Nephron progenitor cell (in vitro differentiated cells): ENCODE data around the gene CRISPLD2.
A peak's percentile ranks its signal among the peaks of the same experiment; 100 is the strongest.

Experiments
- DNase-seq: peaks from one replicate; pipeline ENCODE4 v3.0.0; 2021
- H3K27ac Mint-ChIP-seq: 2 replicates; pipeline ENCODE4 v1.8.0; 2021; ENCODE audit warnings: mild to moderate bottlenecking, moderate library complexity, mixed read lengths
- H3K27me3 Mint-ChIP-seq: 2 replicates; pipeline ENCODE4 v1.8.0; 2021; ENCODE audit warnings: mild to moderate bottlenecking, low read depth, mixed read lengths; ENCODE audit not compliant: poor library complexity
- H3K36me3 Mint-ChIP-seq: 2 replicates; pipeline ENCODE4 v1.8.0; 2021; ENCODE audit warnings: low read depth, mixed read lengths
- H3K4me1 Mint-ChIP-seq: 2 replicates; pipeline ENCODE4 v1.8.0; 2021; ENCODE audit warnings: mixed read lengths
- H3K4me3 Mint-ChIP-seq: 2 replicates; pipeline ENCODE4 v1.8.0; 2021; ENCODE audit warnings: mild to moderate bottlenecking, moderate library complexity, mixed read lengths
- H3K9me3 Mint-ChIP-seq: 2 replicates; pipeline ENCODE4 v1.8.0; 2021; ENCODE audit warnings: mild to moderate bottlenecking, moderate library complexity, mixed read lengths
- TF ChIP-seq, protein P1 (sequence below): fragments of 200-600 bp; sonication (generic); IDR thresholded peaks from 2 replicates; pipeline ENCODE4 v1.5.0; 2021; ENCODE audit warnings: antibody characterized with exemption

Gene CRISPLD2, protein sequence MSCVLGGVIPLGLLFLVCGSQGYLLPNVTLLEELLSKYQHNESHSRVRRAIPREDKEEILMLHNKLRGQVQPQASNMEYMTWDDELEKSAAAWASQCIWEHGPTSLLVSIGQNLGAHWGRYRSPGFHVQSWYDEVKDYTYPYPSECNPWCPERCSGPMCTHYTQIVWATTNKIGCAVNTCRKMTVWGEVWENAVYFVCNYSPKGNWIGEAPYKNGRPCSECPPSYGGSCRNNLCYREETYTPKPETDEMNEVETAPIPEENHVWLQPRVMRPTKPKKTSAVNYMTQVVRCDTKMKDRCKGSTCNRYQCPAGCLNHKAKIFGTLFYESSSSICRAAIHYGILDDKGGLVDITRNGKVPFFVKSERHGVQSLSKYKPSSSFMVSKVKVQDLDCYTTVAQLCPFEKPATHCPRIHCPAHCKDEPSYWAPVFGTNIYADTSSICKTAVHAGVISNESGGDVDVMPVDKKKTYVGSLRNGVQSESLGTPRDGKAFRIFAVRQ

DNA sequence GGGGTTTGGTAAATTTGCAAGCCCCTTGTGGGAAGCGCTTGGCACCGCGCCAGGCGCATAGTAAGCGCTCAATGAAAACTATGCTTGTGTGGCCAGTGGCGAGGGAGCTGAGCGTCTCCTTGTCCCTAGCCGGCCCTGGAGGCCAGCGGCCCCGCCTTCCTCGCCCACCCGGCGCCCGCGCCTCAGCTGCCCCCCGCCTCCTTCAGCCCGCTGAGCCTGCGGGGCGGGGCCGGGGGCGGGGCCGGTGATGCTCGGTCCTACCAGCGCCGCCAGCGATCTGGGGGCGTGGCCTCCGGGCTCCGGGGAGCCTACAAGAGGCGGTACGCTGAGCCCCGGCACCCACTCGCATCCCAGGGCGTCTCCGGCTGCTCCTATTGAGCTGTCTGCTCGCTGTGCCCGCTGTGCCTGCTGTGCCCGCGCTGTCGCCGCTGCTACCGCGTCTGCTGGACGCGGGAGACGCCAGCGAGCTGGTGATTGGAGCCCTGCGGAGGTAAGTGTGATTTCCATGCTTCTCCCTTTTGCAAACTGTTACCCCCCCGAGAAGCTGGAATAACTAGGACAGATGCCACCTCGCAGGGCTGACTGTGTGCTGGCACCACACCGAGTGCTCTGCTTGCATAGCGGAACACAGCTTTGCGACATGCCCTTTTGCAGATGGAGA is at the start of gene CRISPLD2:
CRISPLD2 (plus strand) TSS at position 342 of the 661 bp plus-strand sequence. CDS start 18,511 bp downstream, outside the sequence.
- H3K9me3 Mint-ChIP-seq: peaks cover 4% of the 10 kb centered on the region
- H3K4me1 Mint-ChIP-seq: peaks cover 24% of the 10 kb centered on the region
- TF ChIP-seq, protein P1, sequence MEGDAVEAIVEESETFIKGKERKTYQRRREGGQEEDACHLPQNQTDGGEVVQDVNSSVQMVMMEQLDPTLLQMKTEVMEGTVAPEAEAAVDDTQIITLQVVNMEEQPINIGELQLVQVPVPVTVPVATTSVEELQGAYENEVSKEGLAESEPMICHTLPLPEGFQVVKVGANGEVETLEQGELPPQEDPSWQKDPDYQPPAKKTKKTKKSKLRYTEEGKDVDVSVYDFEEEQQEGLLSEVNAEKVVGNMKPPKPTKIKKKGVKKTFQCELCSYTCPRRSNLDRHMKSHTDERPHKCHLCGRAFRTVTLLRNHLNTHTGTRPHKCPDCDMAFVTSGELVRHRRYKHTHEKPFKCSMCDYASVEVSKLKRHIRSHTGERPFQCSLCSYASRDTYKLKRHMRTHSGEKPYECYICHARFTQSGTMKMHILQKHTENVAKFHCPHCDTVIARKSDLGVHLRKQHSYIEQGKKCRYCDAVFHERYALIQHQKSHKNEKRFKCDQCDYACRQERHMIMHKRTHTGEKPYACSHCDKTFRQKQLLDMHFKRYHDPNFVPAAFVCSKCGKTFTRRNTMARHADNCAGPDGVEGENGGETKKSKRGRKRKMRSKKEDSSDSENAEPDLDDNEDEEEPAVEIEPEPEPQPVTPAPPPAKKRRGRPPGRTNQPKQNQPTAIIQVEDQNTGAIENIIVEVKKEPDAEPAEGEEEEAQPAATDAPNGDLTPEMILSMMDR: no peak
- DNase-seq: peak; percentile 100
- H3K27me3 Mint-ChIP-seq: peaks cover 93% of the 10 kb centered on the region
- no peak within 1 kb of the TSS for H3K27ac Mint-ChIP-seq
- H3K4me3 Mint-ChIP-seq: peak within 1 kb of the TSS; percentile 78
- H3K36me3 Mint-ChIP-seq: no peaks in the 10 kb centered on the region

DNA sequence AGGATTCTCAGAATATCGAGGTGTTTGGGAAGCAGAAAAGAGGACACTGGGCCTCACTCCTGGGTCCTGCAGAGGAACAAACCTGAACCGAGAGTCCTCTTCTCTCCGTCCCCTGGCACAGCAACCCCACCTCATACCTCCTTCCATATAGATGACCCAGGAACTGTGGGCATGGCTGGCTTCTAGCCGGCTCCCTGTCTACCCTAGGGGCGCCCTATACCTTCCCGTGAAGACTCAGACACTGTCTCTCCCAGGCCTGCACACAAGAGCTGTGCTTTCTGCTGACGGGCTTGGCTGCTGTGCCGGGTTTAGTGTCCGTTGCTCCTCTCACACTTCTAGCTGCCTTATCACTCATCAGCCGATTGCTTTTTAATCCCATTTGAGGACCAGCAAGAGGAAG is 46.5 kb upstream of the CRISPLD2 start:
- no peak for DNase-seq
- no peaks in the 10 kb centered on the region for H3K4me1 Mint-ChIP-seq
- H3K9me3 Mint-ChIP-seq: no peaks in the 10 kb centered on the region
- TF ChIP-seq, protein P1: no peak
- peaks cover 78% of the 10 kb centered on the region for H3K36me3 Mint-ChIP-seq
- no peak overlapping the region for H3K4me3 Mint-ChIP-seq
- no peak overlapping the region for H3K27ac Mint-ChIP-seq
- no peaks in the 10 kb centered on the region for H3K27me3 Mint-ChIP-seq

DNA sequence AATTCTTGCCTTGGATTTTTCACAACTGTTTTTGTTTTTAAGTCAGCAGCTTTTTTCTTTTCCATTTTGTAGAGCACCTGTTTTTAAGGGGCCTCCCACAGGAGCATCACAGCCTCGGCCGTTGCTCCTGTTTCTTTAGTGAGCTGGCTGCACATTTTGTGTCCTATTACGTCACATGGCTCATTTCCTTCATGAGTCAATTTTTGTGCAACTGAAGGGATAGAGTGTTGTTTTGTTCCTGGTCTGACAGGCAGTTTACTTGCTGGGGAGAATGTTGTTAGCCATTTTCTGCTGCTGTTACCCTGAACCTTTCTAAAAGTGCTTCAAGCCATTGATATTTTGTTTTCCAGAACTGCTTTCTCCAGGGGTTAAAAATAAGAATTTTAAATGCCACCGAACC is 45.0 kb upstream of the CRISPLD2 start:
- Mint-ChIP-seq H3K4me1 (no peaks in the 10 kb centered on the region), H3K4me3 (no peak overlapping the region), H3K27me3 (no peaks in the 10 kb centered on the region), H3K9me3 (no peaks in the 10 kb centered on the region), H3K36me3 (peaks cover 78% of the 10 kb centered on the region), H3K27ac (peak overlapping the region; percentile 11)
- TF ChIP-seq, protein P1: no peak
- no peak for DNase-seq

DNA sequence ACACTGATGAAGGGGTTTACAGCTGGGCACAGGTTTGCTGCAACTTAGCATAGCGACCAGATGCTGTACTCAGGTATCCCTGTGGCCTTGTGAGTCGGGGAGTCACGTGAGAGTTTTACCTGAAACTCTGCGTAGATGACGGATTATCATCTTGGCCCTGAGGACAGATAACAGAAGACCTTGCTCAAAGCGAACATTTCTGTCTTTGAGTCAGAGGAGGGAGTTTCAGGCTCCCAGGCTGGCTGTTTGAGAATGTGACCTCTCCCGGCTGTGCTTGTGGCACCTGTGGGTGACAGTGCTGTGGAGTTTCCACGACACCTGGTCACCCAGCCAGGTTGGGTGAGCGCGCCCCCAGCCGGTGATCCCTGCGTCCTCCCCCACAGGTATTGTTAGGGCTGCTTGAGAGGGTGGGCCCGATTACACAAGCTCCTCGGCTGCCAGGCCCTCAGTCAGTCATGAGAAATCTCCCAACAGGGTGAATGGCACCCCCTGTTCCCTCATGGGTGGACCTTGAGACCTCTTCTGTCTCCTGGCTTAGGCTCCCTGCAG is 44.4 kb upstream of the CRISPLD2 start:
- TF ChIP-seq, protein P1: no peak
- H3K4me1 Mint-ChIP-seq: no peaks in the 10 kb centered on the region
- peak overlapping the region; percentile 74 for H3K27ac Mint-ChIP-seq
- no peak for DNase-seq
- H3K36me3 Mint-ChIP-seq: peaks cover 78% of the 10 kb centered on the region
- no peak overlapping the region for H3K4me3 Mint-ChIP-seq
- H3K9me3 Mint-ChIP-seq: no peaks in the 10 kb centered on the region
- H3K27me3 Mint-ChIP-seq: no peaks in the 10 kb centered on the region

DNA sequence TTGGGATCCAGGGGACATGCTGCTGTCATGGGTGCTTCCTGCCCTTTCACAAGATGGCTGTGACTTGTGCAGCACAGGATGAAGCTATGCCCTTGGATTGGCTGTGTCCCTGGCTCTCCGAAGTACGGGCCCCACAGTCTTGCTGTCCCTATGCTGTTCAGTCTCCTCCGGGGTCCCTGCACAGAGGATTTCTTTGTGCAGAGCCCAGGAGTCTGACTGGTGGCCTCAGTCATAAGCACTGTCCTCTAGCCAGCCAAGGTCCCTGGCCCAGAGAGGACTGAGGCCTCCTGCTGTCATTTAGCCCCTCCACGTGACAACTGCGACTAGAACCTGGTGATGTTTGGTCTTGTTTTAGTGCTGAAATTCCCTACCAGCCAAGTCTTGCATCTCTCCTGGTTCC is 42.4 kb upstream of the CRISPLD2 start:
- no peaks in the 10 kb centered on the region for H3K9me3 Mint-ChIP-seq
- no peak overlapping the region for H3K4me3 Mint-ChIP-seq
- H3K27ac Mint-ChIP-seq: peak overlapping the region; percentile 32
- H3K36me3 Mint-ChIP-seq: peaks cover 75% of the 10 kb centered on the region
- no peaks in the 10 kb centered on the region for H3K27me3 Mint-ChIP-seq
- no peak for DNase-seq
- no peaks in the 10 kb centered on the region for H3K4me1 Mint-ChIP-seq
- TF ChIP-seq, protein P1: no peak
